Hematopoietic multipotent progenitor cell treated with erythropoietin and hydrocortisone succinate and interleukin-3 and kit ligand, for 8 days (in vitro differentiated cells): ENCODE measurements around the gene VIPR2.

Experiments
- DNase-seq: peaks from one replicate; pipeline ENCODE4 v3.0.0-alpha.2; 2015

The VIPR2 gene

DNA sequence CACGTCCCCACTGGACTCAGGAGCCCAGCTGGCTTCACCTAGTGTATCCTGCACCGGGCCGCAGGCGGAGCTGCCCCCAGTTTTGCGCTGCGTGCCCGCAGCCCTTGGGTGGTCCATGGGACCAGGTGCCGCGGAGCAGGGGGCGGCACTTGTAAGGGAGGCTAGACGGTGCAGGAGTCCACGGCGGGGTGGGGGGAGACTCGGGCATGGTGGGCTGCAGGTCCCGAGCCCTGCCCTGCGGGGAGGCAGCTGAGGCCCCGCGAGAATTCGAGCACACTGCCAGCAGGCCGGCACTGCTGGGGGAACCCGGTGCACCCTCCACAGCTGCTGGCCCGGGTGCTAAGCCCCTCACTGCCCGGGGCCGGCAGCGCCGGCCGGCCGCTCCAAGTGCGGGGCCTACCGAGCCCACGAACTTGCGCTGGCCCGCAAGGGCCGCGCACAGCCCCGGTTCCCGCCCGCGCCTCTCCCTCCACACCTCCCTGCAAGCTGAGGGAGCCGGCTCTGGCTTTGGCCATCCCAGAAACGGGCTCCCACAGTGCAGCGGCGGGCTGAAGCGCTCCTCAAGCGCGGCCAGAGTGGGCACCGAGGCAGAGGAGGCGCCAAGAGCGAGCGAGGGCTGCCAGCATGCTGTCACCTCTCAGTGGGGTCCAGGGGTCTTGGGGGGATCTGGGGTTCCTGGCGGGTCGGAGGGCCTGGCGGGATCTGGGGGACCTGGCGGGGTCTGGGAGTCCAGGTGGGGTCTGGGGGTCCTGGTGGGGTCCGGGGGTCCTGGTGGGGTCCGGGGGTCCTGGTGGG, 81.4 kb downstream of the VIPR2 start:
- no peak for DNase-seq

GRCh38 chr7:159062569-159062968, 82.1 kb downstream of the VIPR2 start:
- no peak for DNase-seq

GRCh38 chr7:159061674-159062212, 82.9 kb downstream of the VIPR2 start:
- no peak for DNase-seq

- DNase-seq, result no peak
Observed at GRCh38 chr7:159061209-159061608, 83.5 kb downstream of the VIPR2 start.

DNA sequence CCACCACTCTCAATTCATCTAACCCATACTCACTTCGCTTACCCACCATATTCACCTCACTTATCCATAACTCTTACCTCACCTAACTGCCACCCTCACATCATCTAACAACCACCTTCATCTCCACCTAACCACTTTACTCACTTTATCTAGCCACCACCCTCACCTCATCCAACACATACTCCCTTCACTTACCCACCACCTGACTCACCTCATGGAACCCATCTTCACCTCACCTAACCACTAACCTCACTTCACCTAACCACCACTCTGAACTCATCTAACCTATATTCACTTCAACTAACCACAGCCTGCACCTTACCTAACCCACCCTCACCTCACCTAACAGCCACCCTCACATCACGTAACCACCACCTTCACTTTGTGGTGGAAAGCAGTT, 84.2 kb downstream of the VIPR2 start:
- no peak for DNase-seq

- no peak for DNase-seq
Observed at GRCh38 chr7:159059629-159060028, 85.0 kb downstream of the VIPR2 start.

GRCh38 chr7:159057647-159058046, 87.0 kb downstream of the VIPR2 start:
- no peak for DNase-seq

- DNase-seq, result no peak
Observed at GRCh38 chr7:159056737-159057136, 87.9 kb downstream of the VIPR2 start.

DNA sequence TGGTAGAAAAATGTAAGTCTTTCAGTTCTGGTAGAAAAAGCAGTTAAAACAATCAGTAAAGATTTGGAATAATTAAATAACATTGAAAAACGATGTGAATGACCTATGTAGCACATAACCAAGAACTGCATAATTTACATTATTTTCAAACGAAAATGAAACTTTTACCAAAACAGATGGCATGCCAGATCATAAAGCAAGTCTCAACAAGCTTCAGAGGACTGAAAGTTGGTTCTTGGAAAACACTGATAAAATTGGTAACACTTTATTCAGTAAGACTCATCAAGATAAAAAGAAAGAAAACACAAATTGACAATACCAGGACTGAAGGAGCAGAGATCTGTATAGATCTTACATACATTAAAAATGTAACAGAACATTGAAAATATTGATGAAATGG, 92.8 kb downstream of the VIPR2 start:
- no peak for DNase-seq

DNA sequence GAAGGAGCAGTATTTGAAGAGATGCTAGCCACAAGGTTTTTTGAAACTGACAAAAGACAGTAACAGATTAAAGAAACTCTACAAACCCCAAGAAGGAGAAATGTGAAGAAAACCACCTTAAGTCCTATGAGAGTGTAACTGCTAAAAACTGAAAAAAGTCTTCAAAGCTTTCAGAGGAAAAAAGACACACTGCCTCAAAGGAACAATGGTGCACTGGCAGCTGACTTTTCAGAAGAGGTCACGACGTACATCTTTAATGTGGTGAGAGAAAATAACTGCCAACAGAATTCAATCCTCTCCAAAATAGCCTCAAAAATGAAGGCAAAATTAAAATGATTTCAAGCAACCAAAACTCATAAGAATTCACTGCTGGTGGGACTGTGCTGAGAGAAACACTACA, 94.0 kb downstream of the VIPR2 start:
- DNase-seq, result no peak

GRCh38 chr7:159049266-159050025, 95.2 kb downstream of the VIPR2 start:
- DNase-seq, result no peak

DNA sequence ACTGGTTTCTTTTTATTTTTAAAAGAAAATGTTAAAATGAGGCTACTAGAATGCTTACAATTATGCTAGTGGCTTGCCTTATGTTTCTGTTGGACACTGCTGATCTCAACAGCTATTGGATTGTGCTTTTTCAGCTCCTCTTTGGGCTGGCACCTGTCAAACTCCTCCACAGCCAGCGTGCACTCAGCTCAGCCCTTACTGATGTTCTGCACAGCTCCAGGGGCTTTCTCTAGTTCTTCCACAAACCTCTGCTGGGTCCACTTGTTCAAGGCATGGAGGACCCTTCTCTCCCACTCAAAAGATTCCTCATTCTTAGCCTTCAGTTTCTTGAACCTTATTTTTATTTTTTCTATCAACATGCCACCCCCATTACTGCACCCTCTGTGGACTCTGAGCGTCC, 96.0 kb downstream of the VIPR2 start:
- no peak for DNase-seq

- no peak for DNase-seq
Observed at GRCh38 chr7:159047536-159047935, 97.1 kb downstream of the VIPR2 start.

DNA sequence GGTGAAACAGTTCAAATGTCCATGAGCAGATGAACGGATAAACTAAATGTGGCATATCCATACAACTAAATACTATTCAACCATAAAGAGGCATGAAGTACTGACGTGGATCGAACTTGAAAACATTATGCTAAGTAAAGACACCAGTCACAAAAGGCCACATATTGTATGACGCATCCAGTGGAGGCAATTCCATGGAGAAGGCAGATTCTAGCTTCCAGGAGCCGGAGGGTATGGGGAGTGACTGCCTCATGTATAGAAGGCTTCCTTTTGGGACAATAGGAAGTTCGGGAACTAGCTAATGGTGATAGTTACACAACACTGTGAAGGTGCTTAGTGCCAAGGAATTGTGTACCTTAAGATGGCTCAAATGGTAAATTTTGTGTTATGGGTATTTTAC, 98.4 kb downstream of the VIPR2 start:
- DNase-seq, result no peak

DNA sequence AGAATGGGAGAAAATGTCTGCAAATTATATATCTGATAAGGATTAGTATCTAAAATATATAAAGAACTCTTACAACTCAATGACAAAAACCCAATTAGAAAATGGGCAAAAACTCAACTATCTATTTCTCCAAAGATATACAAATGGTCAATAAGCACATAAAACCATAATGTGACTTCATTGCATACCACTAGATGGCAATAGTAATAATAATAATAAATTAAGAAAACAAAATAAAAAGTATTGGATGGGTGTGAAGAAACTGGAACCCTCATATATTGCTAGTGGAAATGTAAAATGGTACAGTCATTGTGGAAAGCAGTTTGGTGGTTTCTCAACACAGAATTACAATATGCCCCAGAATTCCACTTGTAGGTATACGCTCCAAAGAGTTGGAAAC, 98.8 kb downstream of the VIPR2 start:
- DNase-seq, result no peak

GRCh38 chr7:159042581-159043101, 102.0 kb downstream of the VIPR2 start:
- no peak for DNase-seq

DNA sequence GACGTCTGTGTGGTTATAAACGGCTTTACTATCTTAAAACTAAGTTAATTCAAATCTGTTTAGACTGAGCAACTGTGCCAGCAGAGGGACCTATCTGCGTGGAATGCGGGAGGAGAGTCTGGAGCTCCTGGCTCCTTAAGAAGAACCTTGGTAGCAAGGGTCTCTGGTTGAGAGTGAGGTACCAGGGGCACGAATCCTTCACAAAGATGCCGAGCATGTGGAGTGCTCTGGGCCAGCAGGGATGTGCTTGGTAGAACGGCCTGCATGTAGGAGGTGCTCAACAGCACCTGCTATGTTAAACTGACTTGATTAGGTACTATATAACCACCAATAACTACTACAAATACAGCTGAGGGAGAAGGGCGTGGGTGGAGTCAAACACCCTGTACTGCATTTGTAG, 102.6 kb downstream of the VIPR2 start:
- DNase-seq, result no peak

- DNase-seq, result no peak
Observed at GRCh38 chr7:159040912-159041711, 103.6 kb downstream of the VIPR2 start.

GRCh38 chr7:159040146-159040545, 104.5 kb downstream of the VIPR2 start:
- DNase-seq, result no peak

- DNase-seq, result no peak
Observed at GRCh38 chr7:159039716-159040115, 105.0 kb downstream of the VIPR2 start.

GRCh38 chr7:159038066-159038465, 106.6 kb downstream of the VIPR2 start:
- DNase-seq, result no peak

DNA sequence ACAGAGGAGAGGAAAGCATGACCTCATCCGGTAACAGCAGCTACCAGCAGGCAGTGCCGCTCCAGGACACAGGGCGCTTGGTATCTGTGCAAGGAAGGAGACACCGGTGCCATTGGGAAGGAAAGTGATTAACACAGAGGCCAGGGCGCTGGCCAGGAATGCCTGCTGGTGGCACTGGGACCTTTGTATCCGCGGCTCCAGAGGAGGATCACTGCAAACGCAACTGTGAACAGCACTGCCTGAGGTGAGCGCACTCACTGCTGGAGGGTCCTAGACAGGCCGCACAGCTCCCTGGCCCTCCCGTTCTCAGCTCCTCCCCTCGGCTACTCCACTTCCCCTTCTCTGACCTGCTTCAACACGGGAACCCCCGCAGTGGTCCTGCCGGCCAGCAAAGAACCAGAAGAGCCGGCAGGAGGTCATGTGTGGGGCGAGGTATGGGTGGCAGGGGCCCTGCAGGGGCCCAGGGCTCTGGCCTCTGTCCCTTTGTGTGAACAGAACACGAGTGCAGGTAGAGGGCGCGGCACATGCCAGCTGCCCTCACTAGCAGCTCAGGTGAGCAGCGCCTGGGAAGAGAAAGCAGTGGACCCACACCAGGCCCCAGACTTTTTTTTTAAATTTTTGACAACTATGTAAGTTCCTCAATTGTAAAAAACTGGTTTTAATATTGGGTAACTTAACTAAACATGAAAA, 107.6 kb downstream of the VIPR2 start:
- DNase-seq, result no peak
